GM18502 (cell line): Measurements from ENCODE around the gene CNTRL.
A peak's percentile ranks its signal among the peaks of the same experiment; 100 is the strongest.
"Not testable (repeated sequence)": the region's sequence is repeated elsewhere in the genome, so short reads cannot be mapped to it uniquely, and the experiment has no call there.

Experiments
- ATAC-seq: cut with Tn5 transposase; IDR thresholded peaks from one replicate; pipeline ENCODE4 v1.9.1; 2021; ENCODE audit warnings: mild to moderate bottlenecking; ENCODE audit not compliant: unreplicated experiment, poor library complexity

CNTRL gene

GRCh38 chr9:121178676-121179372 lies 104.1 kb downstream of the CNTRL start:
- no peak for ATAC-seq

- ATAC-seq: not testable (repeated sequence)
Measured at GRCh38 chr9:121179373-121179721, 104.6 kb downstream of the CNTRL start.

DNA sequence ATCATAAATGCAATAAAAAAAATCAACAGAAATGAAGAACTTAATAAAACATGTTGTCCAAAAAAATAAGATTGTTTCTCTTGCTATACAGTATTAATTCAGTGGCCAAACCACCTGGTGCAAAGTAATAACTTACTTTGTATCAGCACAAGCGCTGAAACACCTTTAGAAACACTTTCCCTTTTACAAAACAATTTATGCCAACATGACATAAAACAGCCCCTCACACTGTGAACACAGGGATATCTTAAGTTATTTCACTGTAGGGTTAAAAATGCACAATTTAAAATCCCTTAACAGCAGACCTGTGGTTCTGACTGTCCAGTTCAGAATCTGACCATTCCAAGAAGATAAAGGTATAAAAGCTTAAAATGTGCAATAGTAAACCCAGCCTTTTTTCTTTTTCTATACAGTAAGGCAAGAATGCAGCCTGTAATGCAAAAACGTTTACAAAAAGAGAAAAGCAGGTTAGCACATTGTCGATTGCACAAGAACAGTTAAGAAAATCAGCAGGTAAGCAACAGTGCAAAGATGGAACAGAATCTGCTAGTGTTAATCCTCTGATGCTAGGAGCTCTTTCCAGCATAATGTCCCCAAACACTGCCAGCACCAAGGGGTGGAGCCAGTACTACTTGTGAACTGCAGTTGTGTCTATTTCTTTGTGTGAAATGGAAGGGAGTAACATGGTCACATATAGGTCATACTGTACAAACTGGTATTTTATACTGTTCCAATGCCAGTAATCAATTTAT lies 105.4 kb downstream of the CNTRL start:
- ATAC-seq: no peak

- no peak for ATAC-seq
Measured at GRCh38 chr9:121182101-121182836, 107.5 kb downstream of the CNTRL start.

GRCh38 chr9:121182989-121183388 lies 108.2 kb downstream of the CNTRL start:
- ATAC-seq: no peak

- ATAC-seq: no peak
Measured at GRCh38 chr9:121183666-121184423, 109.1 kb downstream of the CNTRL start.

DNA sequence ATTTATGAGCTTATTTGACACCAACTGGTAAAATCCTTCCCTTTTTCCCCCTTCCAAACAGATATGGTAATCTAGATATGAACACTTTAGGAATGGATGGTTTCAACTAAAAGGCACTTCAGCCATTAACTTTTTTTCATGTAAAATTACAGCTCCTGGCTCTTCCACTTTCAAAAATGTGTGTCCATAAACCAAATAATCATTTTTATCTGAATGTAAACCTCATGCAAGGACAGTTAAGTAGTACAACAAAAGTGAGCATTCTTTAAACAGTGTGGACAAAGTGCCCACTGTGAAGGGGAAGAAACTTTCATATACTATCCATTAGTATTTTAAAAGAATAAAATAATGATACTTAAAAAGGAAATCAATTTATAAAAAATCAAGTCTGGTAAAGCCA lies 109.7 kb downstream of the CNTRL start:
- ATAC-seq: no peak

DNA sequence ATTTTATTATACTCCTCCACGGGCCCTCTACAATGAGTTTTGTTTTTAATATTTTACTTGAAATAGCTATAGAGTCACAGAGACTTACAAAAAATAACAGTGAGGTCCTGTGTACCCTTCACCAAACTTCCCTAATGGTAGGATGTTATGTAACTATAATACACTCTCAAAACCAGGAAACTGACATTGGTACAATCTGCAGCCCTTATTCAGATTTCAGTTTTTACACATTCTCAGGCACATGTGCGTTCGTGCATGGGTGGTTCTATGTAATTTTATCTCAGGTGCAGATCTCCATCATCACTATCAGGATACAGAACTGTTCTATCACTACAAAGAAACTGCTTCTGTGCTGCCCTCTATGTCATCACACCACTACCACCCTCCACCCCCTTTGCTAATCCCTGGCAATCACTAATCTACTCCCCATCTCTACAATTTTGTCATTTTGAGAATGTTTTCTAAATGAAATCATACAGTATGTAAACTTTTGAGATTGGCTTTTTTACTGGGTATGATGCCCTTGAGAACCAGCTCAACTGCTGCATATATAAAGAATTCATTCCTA lies 110.5 kb downstream of the CNTRL start:
- no peak for ATAC-seq

DNA sequence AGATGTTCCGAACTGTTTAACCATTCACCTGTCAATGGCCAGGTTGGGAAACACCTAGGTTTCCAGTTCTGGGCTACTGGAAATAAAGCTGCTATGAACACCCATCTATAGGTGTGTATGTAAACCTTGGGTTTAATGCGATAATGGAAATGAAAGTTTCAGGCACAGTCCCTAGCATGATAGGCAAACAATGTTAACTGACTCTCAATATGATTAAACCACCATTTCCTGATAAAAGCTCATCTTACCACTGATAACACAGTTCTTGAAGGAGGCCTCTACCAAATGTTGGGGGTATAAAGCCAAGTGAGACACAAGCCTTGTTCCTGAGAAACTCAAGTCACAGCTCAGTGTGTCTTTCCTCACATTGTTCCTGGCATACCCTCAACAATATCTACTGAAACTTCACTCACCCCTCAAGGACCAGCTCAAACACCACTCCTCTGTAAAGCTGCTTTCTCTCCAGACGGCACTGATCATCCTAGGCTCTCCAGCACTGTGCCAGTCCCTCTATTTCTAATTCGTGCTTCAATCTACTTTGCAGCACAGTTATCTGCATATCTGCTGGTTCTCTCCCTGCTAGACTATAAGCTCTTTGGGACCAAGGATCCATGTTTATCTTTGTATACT lies 111.1 kb downstream of the CNTRL start:
- ATAC-seq: no peak

- ATAC-seq: no peak
Measured at GRCh38 chr9:121187636-121188305, 113.0 kb downstream of the CNTRL start.

DNA sequence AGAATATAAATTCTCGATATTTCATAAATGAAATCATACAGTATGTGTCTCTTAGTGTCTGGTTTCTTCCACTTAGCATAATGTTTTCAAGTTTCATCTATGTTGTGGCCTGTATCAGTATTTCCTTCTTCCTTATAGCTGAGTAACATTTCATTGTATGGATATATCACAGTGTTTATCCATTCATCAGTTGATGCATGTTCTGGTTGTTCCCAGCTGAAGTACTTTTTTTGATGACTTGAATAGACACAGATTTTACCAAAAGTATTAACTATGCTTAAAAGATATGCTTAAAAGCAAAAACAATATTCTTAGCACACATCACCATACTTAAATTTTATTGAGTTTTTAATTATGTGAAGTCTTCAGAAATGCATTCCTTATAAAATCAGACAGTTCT lies 114.3 kb downstream of the CNTRL start:
- ATAC-seq: no peak

DNA sequence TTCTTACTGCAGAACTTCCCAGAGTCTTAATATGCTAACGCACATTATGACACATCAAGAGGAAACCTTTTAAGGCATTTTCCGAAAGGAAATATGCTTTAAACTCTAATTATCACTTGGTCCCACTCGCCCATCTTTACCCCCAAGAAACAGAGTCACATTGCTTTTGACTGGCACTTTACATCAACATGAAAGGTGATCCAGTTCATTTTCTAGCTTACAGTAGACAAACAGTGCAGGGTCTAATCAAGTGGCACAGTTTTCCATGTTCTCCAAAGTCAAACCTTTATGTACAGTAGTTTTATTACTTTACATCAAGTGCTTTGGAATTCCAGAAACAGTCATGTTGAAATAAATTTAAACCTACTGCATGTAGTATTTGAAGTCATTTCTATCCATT lies 114.9 kb downstream of the CNTRL start:
- ATAC-seq: no peak

DNA sequence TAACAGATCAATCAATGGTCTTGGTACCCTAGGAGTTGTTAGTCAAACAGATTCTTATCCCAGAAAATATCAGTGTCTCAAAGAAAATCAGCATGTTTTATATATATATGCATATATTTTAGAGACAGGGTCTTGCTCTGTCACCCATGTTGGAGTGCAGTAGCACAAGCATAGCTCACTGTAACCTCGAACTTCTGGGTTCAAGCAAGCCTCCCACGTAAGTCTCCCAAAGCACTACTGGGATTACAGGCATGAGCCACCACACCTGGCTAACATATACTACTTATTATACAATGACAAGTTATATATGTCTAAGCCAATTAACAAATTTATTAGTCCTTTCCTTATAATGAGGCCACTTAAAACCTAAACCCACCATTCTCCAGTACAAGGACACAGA lies 116.5 kb downstream of the CNTRL start:
- no peak for ATAC-seq

- ATAC-seq: no peak
Measured at GRCh38 chr9:121192518-121192917, 117.8 kb downstream of the CNTRL start.

DNA sequence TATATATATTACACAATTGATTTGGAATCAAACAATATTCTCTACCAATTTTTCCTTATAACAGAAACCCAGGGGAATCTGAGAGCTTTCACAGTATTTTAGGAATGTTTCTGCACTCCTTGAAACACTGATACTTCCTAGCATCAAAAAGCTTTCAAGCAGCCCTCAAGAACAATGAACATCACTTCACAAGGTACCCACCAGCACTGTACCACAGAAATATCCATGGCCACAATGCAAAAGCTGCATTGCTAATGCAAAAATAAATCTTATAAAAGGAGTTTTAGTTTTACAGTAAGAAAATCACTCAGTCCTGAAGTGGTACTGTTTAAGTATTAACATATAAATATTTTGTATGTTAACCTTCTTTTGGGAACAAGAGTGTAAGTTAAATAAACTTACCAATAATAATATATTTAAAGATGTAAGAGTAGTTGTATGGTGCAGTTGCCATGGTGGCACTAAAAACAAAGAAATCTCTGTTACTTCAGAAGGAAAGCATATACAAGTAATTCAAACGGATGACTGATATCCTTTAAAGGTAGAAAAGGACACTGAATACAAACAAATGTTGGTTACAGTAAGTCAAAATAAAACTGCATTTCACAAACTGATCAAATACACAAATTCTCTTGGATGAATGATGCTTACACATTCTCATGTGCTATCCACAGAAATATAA lies 118.3 kb downstream of the CNTRL start:
- ATAC-seq: no peak

DNA sequence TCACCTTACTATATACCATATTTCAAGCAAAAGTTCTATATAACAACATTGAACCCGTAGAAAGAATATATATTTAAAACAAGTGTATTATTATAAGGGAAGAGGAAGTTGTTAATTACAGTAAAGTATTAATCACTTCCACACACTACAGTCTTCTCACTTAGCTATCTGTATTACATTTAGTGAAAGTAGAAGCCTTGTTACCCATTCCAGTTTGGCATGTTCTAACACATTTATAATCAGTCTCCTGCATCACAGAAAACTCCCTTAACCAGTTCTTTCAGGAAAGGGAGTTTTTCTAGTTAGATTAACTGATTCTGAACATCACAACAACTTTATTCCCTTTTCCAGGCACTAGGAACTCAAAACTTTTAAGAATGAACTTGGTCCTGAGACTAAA lies 120.0 kb downstream of the CNTRL start:
- no peak for ATAC-seq

DNA sequence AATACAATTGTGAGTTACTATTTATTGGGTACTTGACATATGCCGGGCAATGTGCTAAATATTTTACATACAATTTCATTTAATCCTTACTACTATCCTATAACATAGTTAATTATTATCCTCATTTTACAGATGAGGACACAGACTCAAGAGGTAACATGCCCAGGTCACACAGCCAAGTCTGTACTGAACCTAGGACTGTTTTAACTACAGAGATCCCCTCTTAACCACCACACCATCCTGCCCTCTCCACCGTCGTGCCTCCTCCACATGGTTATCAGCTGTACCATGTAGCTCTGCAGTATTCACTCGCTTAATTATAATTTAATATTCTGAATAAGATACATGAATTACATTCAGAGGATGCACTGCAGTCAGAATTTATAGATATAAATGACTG lies 121.6 kb downstream of the CNTRL start:
- ATAC-seq: peak; percentile 44

GRCh38 chr9:121197132-121197531 lies 122.4 kb downstream of the CNTRL start:
- ATAC-seq: no peak

- no peak for ATAC-seq
Measured at GRCh38 chr9:121198512-121199042, 123.8 kb downstream of the CNTRL start.
